Measurements from ENCODE around the gene ARHGAP6.
"Not testable (repeated sequence)": the region's sequence is repeated elsewhere in the genome, so short reads cannot be mapped to it uniquely, and the experiment has no call there.

Gene ARHGAP6

DNA sequence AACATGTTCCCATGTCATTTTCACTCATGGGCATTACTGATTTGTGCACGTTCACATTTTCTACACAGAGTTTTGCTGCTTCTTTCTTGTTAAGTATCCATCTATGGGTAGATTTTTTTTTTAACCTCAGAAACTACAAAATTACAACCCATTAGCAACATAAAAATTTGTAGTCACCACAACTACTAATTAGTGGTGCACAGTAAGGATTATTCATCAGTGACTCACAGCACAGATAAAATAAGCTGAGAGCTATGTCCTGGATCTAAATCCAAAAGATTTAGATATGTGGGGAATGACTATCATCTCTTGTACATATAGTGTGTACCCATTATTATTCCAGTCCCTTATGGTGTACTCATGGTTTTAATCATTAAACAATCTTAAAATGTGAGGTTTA, 392.2 kb downstream of the ARHGAP6 start:
- FAIRE-seq = no peak

DNA sequence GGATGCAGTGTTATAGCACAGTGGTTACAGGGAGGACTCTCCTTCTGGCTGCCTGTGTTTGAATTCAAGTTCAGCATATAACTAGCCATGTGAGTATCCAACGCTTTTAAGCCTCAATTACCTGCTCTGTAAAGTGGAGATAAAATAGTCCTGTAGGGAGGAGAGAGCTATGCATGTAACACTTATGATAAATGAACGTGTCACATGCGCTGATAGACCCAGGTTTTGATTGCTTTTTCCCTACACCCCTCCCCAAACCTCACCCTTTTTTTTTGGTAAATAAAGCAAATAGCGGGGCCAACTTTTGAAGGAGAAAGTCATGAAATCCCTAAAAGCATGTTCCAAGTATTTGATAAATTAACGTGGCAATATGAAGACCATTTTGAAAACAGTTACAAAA, 392.9 kb downstream of the ARHGAP6 start:
- FAIRE-seq = no peak

DNA sequence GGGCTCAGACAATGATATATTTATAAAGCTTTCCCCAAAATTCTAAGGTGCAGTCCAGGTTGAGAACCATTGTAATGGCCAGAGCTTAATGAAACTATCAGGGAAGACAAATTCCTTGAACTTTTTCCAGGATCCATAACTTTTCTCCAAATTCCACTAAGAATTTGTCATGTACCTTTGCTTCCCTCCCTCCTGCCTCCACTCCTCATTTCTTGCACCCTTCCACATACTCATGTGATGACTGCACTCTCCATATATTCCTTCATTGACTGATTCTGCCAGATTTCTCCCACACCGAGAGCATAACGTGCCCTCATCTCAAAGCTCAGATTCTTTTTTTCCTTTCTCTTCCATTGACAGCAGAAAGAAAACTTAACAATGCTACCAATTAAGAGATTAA, 393.4 kb downstream of the ARHGAP6 start:
- FAIRE-seq = no peak

DNA sequence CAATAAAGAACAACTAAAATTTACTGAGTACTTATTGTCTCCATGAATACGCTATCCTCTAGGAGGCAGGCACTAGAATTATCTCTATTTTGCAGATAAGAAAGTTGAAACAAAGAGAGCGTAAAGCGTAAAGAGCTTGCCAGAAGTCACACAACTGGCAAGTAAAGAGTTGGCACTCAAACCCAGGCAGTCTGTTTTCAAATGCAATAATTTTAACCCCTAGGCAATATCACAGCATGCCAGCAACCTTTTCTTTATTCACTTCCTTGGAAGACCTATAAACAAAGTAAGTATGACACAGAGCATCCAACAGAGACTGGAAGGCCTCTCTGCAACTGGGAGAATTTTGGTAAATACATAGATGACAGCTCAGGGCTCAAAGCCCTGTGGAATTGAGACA, 395.7 kb downstream of the ARHGAP6 start:
- no peak for FAIRE-seq

DNA sequence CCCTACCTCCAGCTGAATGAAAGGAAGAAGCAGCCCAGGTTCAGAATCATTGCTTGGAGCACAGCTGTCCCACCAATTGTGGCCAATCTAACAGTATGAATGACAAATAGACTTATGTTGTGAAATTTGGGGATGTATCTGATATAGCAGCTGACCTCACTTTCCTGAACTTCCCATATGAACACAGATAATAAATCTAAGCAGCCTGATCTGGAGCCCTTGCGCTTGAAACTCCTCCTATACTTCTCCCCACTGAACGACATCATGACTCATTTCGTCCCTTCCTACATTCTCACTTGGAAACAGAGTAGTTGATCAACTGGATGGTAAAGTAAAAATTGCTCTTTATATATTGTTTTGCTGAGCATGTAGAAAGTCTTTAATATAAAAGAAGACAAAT, 396.7 kb downstream of the ARHGAP6 start:
- FAIRE-seq = peak; percentile 41

GRCh38 chrX:11267425-11267824, 398.3 kb downstream of the ARHGAP6 start:
- FAIRE-seq = peak; percentile 53

DNA sequence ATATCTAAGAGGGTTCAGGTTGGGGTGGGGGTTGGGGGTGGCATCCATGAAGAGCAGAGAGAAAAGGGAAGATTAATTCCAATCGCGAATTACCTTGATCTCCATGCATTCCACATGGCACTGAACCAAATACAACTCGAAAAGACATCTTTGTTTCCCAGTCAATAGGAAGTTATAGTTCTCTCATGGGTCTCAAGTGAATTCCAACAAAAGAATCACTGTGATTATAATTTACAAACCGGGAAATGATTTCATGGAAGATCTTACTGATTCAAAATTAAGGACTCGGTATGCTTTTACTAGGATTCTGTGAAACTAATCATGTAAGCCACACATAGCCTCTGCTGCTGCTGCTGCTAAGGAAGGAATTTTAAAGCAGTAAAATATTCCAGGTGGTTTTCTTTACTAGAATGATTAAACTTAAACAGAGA, 399.1 kb downstream of the ARHGAP6 start:
- no peak for FAIRE-seq

DNA sequence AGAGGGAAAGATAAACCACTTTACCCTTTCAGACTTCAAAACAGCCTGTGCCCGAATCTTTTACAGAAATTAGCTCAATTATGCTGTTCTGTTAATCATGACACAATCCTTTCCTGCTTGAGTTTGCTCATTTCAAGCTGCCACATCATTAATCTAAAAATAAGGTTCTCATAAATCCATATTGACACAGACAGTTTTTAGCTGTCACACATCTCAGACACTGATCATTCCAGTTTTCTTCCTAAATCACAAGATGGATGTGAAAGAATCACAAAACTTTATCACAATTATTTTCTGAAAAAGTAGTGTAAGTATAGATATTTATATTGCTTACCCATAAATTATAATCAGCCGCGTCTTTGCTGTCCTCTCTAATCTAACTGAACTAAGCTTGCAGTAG, 400.4 kb downstream of the ARHGAP6 start:
- no peak for FAIRE-seq

GRCh38 chrX:11264925-11265324, 400.8 kb downstream of the ARHGAP6 start:
- no peak for FAIRE-seq

DNA sequence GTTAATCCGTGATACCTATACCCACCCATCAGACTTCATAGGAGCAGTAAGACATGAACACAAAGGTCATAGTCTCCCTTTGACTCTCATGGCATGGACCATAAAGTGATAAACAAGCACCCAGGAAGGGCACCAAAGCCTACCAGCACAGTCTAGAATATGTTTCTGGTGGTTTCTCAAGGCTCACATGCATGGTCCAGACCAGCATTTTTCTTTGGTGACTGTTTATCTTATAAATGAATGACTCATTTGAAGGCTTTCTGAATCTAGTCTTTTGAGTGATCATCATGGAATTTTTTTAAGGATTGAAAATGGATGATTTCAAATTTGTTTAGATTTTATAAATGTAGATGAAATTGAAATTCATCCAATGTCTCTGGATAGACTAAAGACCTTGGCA, 404.5 kb downstream of the ARHGAP6 start:
- FAIRE-seq = no peak

DNA sequence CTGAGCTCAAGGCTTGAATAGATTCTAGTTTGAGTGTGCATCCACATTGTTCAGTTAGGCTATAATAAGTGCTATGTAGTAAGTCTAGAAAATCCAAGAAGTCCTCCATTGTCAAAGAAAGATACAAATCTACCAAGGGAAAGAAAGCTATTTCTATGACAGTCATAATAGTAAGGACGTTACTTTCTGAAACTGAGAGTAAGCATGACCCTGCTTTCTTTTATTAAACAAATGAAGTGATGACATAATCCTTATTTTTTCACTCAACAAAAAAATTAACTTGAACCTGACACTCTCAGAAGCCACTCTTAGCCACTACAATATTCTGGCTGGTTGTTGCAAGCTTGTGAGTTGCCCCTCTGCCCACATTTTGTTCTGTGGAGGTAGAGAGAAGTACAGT, 406.3 kb downstream of the ARHGAP6 start:
- FAIRE-seq = no peak

DNA sequence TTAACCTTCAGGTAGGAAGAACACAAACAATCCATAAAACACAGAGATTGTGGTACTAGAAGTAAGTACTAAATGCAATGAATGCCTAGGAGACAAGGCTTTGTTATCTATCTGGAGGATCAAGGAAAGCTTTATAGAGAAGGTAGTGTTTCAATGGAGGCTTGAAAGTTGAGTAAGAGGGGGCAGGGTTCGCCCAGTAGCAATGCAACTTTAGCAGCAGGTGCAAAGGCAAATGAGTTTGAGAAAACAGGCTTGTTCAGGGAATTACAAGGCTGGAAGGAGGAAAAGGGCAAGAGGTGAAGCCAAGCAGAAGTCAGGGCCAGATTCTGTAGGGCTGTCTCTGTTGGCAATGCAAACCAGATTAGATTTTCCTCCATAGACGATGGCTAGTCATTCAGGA, 408.0 kb downstream of the ARHGAP6 start:
- FAIRE-seq = no peak

DNA sequence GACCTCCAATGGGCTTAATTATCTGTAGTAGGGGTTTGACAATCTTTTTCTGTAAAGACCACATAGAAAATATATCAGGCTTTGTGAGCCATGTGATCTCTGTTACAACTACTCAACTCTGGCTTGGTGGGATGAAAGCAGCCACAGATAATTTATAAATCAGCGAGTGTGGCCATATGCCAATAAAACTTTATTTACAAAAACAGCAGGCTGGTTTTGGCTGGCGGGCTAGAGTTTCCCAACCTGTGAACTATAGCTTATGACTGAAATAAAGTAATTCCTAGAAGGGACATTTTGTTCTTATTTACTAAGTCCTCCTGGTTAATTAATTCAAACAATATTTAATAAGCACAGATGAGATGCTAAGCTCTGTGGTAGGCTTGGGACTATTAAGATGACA, 408.4 kb downstream of the ARHGAP6 start:
- FAIRE-seq = no peak

GRCh38 chrX:11254417-11255109, 411.2 kb downstream of the ARHGAP6 start:
- no peak for FAIRE-seq

DNA sequence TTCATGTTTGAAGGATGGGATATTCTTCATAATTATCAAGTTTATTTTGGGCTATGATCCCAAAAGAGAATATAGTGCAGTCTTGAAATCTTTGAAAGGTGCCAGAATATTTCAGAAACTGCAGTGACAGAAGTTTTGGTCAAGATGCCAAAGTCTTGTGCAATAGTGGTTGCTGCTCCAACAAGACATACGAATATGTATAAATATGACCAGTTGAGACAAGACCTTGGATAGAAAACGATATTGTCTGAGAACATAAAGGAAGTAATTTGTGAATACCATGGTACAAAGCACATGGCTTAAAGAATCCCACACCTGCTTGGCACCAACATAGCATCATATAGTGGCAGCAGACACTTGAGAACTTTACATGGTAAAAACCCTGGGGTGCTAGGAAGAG, 421.1 kb downstream of the ARHGAP6 start:
- FAIRE-seq = no peak

DNA sequence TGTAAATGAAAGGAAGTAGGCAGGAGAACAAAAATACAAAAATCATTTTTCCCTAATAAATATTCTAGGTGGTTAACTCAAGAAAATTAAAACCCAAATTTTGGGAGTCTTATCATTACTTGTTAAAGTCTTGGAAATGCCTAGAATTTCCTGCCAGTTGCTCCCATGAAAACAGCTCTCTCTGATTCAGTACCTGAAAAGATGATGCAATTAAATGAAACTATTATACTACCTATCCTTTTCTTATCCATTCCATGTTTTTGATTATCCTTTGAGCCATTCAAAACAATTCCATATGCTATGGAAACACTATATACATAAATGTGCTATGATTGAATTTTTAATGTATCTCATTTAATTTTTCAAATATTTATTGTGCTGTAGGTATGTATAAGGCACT, 423.0 kb downstream of the ARHGAP6 start:
- no peak for FAIRE-seq

- no peak for FAIRE-seq
Observed at GRCh38 chrX:11241720-11242119, 424.0 kb downstream of the ARHGAP6 start.

GRCh38 chrX:11239230-11239629, 426.5 kb downstream of the ARHGAP6 start:
- no peak for FAIRE-seq

DNA sequence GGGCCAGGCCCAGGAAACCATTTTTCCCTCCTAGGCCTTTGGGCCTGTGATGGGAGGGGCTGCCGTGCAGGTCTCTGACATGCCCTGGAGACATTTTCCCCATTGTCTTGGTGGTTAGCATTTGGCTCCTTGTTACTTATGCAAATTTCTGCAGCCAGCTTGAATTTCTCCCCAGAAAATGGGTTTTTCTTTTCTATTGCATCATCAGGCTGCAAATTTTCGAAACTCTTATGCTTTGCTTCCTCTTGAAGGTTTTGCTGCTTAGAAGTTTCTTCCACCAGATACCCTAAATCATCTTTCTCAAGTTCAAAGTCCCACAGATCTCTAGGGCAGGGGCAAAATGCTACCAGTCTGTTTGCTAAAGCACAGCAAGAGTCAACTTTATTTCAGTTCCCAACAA, 430.3 kb downstream of the ARHGAP6 start:
- FAIRE-seq = not testable (repeated sequence)

DNA sequence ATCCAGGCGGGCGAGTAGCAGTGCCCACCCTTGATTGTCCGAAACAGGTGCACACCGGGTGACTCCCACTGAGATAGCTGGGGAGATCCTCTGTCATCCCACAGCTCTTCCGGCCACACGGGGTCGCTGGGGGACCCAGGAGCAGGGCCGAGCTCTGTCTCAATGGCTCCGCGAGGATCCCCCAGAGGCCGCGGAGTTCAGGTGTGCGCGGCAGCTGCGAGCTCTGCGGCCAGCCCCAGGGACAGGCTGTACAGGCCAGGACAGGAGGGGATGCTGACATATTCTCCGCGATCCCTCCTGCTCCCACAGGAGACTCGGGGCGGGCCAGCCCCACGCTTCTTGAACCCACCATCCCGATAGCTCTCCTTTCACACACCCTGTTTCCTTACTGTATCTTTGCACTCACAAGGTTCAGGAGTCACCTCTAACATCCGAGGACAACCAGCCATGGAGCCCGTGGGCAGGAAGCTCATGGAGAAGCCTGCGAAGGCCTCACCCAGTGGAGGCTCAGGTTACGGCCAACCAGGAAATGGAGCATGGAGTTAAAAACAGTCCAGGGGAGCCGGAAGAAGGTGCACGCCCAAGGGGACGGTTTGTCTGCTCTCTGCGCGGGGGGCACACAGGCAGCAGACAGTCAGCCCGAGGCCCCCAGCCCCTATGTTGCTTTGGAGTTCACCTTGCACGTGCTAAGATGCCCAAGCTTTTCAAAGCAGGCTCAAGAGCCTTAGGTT, 450.4 kb downstream of the ARHGAP6 start:
- FAIRE-seq = no peak

GRCh38 chrX:11214346-11215190, 451.2 kb downstream of the ARHGAP6 start:
- no peak for FAIRE-seq

DNA sequence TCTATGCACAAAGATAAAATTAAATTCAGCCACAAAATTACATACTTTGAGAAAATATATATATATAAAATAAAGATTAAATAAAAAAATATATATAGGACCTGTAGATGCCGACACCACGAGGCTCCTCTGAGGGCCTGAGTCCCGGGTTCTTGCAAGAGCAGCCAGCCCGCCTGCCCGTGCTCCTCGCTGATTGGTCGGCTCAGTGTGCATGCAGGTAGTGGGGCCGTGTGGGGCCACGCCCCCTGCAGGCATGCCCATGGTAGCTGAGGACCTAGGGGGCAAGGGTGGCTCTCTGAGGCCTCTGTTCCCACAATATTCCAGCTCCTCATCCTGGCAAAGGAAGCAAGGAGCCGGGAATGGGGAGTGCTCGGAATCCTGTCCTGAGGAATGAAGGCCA, 453.0 kb downstream of the ARHGAP6 start:
- no peak for FAIRE-seq

GRCh38 chrX:11210415-11210801, 455.3 kb downstream of the ARHGAP6 start:
- no peak for FAIRE-seq
